Esophagus squamous epithelium (tissue), 4 donors: ENCODE results near the gene MAP6.

Source experiments
- CTCF ChIP-seq, 6 experiments: fragments of 450-650 bp in 4 of 6; fragments of 200-600 bp in 2 of 6; sonication (generic) in 2 of 6; IDR thresholded peaks; one replicate each; pipeline ENCODE4 v1.5.1; 2016 to 2019; ENCODE audit warnings: antibody characterized with exemption in 6 of 6, mild to moderate bottlenecking in 4 of 6, moderate library complexity in 4 of 6
- POLR2A ChIP-seq, 4 donors: fragments of 450-650 bp; IDR thresholded peaks; one replicate each; pipeline ENCODE4 v1.6.1; 2017; ENCODE audit warnings: antibody characterized with exemption in 4 of 4, mild to moderate bottlenecking in 4 of 4, moderate library complexity in 3 of 4

GRCh38 chr11:75539459-75540334 lies 129.1 kb downstream of the MAP6 start:
- no peak for TF ChIP-seq CTCF (IDR thresholded peaks at IDR 0.05)
- TF ChIP-seq POLR2A (IDR thresholded peaks at IDR 0.05): no peak
